SK-MEL-5 (cell line): ENCODE data around the gene FHDC1. TPM values are rescaled to one million over a fixed set of nuclear protein-coding genes. Genes with fewer than 3 reads are reported as not detected.
A peak's percentile ranks its signal among the peaks of the same experiment; 100 is the strongest.

Experiments
- DNase-seq: peaks from one replicate; pipeline ENCODE4 v3.0.0-alpha.2; 2016; ENCODE audit warnings: low read depth, low spot score
- in situ Hi-C: cut with HindIII; loops from 2 replicates; pipeline ENCODE4 v1.10.0; 2016; ENCODE audit warnings: low sequenced_read_pairs, high pct_unique_total_duplicates, low pct_unique_long_range_greater_than_20kb
- total RNA-seq: library from RNA; depleted of rRNA; stranded (reverse); fragments of >200 nt; shearing (Covaris generic); gene quantifications from 2 replicates; pipeline ENCODE4 v1.2.3, GENCODE V29; 2014

FHDC1 gene
- total RNA-seq, 1 experiment from 2014 or later = 0.53 TPM

- in situ Hi-C loops = no loop called here
- no peak for DNase-seq
Observed at GRCh38 chr4:152947311-152947710, 11.2 kb downstream of the FHDC1 start.

GRCh38 chr4:152949930-152950329 is 13.8 kb downstream of the FHDC1 start:
- DNase-seq = no peak
- in situ Hi-C loops = no loop called here

GRCh38 chr4:152950402-152951274 is 14.5 kb downstream of the FHDC1 start:
- DNase-seq = no peak
- in situ Hi-C loops = no loop called here

GRCh38 chr4:152951348-152951747 is 15.2 kb downstream of the FHDC1 start:
- DNase-seq = no peak
- in situ Hi-C loops = no loop called here

GRCh38 chr4:152953514-152953913 is 17.4 kb downstream of the FHDC1 start:
- DNase-seq = no peak
- in situ Hi-C loops = no loop called here

GRCh38 chr4:152954741-152955140 is 18.6 kb downstream of the FHDC1 start:
- in situ Hi-C loops = no loop called here

GRCh38 chr4:152956147-152956546 is 20.0 kb downstream of the FHDC1 start:
- DNase-seq = no peak
- in situ Hi-C loops = no loop called here

More at GRCh38 chr4:152954741-152955140, 18.6 kb downstream of the FHDC1 start:
- DNase-seq = no peak

- in situ Hi-C loops = no loop called here
- no peak for DNase-seq
Observed at GRCh38 chr4:152956650-152957436, 20.7 kb downstream of the FHDC1 start.

GRCh38 chr4:152957437-152958171 is 21.5 kb downstream of the FHDC1 start:
- peak; percentile 68 for DNase-seq
- in situ Hi-C loops = no loop called here

- DNase-seq = no peak
- in situ Hi-C loops = no loop called here
Observed at GRCh38 chr4:152959080-152959479, 23.0 kb downstream of the FHDC1 start.

- in situ Hi-C loops = no loop called here
- DNase-seq = no peak
Observed at GRCh38 chr4:152960082-152960481, 24.0 kb downstream of the FHDC1 start.

- in situ Hi-C loops = no loop called here
- no peak for DNase-seq
Observed at GRCh38 chr4:152961014-152961772, 25.1 kb downstream of the FHDC1 start.

GRCh38 chr4:152961773-152962115 is 25.6 kb downstream of the FHDC1 start:
- no peak for DNase-seq
- in situ Hi-C loops = no loop called here

- no peak for DNase-seq
- in situ Hi-C loops = no loop called here
Observed at GRCh38 chr4:152962150-152962549, 26.0 kb downstream of the FHDC1 start.

GRCh38 chr4:152964335-152964734 is 28.2 kb downstream of the FHDC1 start:
- no peak for DNase-seq
- in situ Hi-C loops = no loop called here

- no peak for DNase-seq
- in situ Hi-C loops = no loop called here
Observed at GRCh38 chr4:152965611-152966010, 29.5 kb downstream of the FHDC1 start.

GRCh38 chr4:152967907-152968306 is 31.8 kb downstream of the FHDC1 start:
- DNase-seq = no peak
- in situ Hi-C loops = no loop called here
